Measurements from ENCODE around the gene CIITA. TPM values are rescaled to one million over a fixed set of nuclear protein-coding genes. Genes with fewer than 3 reads are reported as not detected.

The CIITA gene
- total and polyA plus RNA-seq, 10 of the 15 experiments (the other 5 are each of a cell fraction or from before 2014, with no cell fraction given): 11.5 to 145 (median 49.7) TPM

- TF ChIP-seq NFXL1 (IDR thresholded peaks at IDR 0.05; ENCODE audit: borderline replicate concordance) (no peak), POLR2A (IDR thresholded peaks at IDR 0.05; ENCODE audit: low read depth, low read length) (no peak), ZNF622 (IDR thresholded peaks at IDR 0.05) (no peak), NFIC (IDR thresholded peaks at IDR 0.05; ENCODE audit: low read depth, low read length) (no peak), IKZF1 (conservative IDR thresholded peaks at IDR 0.05) (peak; percentile 92), EZH2 (IDR thresholded peaks at IDR 0.05; ENCODE audit: borderline replicate concordance, control insufficient read depth, low read depth, low read length) (no peak), ZBTB11 (CRISPR knock-in tag; IDR thresholded peaks at IDR 0.05) (no peak), NFYB (IDR thresholded peaks at IDR 0.05; ENCODE audit: insufficient read depth, low read depth, low read length) (no peak), SMAD1 (IDR thresholded peaks at IDR 0.05; ENCODE audit: low read depth, partially characterized antibody) (no peak), RUNX3 (IDR thresholded peaks at IDR 0.05; ENCODE audit: low read length) (peak; percentile 73; the same call in 1 of the 2 replicates), LARP7 (IDR thresholded peaks at IDR 0.05) (no peak), IRF3 (IDR thresholded peaks at IDR 0.05) (no peak), NR2F1 (conservative IDR thresholded peaks at IDR 0.05) (0 out of 2 replicates have a peak, but pooled peaks have one; percentile 42), TCF3 (IDR thresholded peaks at IDR 0.05; ENCODE audit: borderline replicate concordance, insufficient read depth, low read depth, low read length) (no peak), POLR2AphosphoS2 (IDR thresholded peaks at IDR 0.05; ENCODE audit: low read depth, low read length) (no peak), JUND (IDR thresholded peaks at IDR 0.05; ENCODE audit: low read depth, low read length) (no peak)
- TF ChIP-seq, protein P1, sequence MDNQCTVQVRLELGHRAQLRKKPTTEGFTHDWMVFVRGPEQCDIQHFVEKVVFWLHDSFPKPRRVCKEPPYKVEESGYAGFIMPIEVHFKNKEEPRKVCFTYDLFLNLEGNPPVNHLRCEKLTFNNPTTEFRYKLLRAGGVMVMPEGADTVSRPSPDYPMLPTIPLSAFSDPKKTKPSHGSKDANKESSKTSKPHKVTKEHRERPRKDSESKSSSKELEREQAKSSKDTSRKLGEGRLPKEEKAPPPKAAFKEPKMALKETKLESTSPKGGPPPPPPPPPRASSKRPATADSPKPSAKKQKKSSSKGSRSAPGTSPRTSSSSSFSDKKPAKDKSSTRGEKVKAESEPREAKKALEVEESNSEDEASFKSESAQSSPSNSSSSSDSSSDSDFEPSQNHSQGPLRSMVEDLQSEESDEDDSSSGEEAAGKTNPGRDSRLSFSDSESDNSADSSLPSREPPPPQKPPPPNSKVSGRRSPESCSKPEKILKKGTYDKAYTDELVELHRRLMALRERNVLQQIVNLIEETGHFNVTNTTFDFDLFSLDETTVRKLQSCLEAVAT (IDR thresholded peaks at IDR 0.05): no peak
- TF ChIP-seq, protein P2, sequence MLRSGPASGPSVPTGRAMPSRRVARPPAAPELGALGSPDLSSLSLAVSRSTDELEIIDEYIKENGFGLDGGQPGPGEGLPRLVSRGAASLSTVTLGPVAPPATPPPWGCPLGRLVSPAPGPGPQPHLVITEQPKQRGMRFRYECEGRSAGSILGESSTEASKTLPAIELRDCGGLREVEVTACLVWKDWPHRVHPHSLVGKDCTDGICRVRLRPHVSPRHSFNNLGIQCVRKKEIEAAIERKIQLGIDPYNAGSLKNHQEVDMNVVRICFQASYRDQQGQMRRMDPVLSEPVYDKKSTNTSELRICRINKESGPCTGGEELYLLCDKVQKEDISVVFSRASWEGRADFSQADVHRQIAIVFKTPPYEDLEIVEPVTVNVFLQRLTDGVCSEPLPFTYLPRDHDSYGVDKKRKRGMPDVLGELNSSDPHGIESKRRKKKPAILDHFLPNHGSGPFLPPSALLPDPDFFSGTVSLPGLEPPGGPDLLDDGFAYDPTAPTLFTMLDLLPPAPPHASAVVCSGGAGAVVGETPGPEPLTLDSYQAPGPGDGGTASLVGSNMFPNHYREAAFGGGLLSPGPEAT (IDR thresholded peaks at IDR 0.05; ENCODE audit: low read depth): peak; percentile 92
- TF ChIP-seq, protein P3, sequence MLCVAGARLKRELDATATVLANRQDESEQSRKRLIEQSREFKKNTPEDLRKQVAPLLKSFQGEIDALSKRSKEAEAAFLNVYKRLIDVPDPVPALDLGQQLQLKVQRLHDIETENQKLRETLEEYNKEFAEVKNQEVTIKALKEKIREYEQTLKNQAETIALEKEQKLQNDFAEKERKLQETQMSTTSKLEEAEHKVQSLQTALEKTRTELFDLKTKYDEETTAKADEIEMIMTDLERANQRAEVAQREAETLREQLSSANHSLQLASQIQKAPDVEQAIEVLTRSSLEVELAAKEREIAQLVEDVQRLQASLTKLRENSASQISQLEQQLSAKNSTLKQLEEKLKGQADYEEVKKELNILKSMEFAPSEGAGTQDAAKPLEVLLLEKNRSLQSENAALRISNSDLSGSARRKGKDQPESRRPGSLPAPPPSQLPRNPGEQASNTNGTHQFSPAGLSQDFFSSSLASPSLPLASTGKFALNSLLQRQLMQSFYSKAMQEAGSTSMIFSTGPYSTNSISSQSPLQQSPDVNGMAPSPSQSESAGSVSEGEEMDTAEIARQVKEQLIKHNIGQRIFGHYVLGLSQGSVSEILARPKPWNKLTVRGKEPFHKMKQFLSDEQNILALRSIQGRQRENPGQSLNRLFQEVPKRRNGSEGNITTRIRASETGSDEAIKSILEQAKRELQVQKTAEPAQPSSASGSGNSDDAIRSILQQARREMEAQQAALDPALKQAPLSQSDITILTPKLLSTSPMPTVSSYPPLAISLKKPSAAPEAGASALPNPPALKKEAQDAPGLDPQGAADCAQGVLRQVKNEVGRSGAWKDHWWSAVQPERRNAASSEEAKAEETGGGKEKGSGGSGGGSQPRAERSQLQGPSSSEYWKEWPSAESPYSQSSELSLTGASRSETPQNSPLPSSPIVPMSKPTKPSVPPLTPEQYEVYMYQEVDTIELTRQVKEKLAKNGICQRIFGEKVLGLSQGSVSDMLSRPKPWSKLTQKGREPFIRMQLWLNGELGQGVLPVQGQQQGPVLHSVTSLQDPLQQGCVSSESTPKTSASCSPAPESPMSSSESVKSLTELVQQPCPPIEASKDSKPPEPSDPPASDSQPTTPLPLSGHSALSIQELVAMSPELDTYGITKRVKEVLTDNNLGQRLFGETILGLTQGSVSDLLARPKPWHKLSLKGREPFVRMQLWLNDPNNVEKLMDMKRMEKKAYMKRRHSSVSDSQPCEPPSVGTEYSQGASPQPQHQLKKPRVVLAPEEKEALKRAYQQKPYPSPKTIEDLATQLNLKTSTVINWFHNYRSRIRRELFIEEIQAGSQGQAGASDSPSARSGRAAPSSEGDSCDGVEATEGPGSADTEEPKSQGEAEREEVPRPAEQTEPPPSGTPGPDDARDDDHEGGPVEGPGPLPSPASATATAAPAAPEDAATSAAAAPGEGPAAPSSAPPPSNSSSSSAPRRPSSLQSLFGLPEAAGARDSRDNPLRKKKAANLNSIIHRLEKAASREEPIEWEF (IDR thresholded peaks at IDR 0.05; ENCODE audit: insufficient replicate concordance, low read depth, low read length): no peak
Observed at GRCh38 chr16:10897134-10897533, 20.1 kb downstream of the CIITA start (continued).
